ENCODE results near the gene UTP20.
A peak's percentile ranks its signal among the peaks of the same experiment; 100 is the strongest.

UTP20 gene

GRCh38 chr12:101280006-101280505 lies at the start of gene UTP20:
TSS of gene UTP20 (plus strand) at chr12:101280105. CDS start at chr12:101280283, 178 bp downstream.
- DNase-seq = peak; percentile 87 to 89

- DNase-seq = no peak
Measured at GRCh38 chr12:101230547-101230946, 49.4 kb upstream of the UTP20 start.

GRCh38 chr12:101231636-101232035 lies 48.3 kb upstream of the UTP20 start:
- DNase-seq = no peak

GRCh38 chr12:101235686-101236085 lies 44.2 kb upstream of the UTP20 start:
- DNase-seq = no peak

- DNase-seq = no peak
Measured at GRCh38 chr12:101238306-101238705, 41.6 kb upstream of the UTP20 start.

- no peak for DNase-seq
Measured at GRCh38 chr12:101238800-101239329, 41.0 kb upstream of the UTP20 start.

- DNase-seq = no peak
Measured at GRCh38 chr12:101243074-101243473, 36.8 kb upstream of the UTP20 start.

- no peak for DNase-seq
Measured at GRCh38 chr12:101243616-101244015, 36.3 kb upstream of the UTP20 start.

- no peak for DNase-seq
Measured at GRCh38 chr12:101256266-101256665, 23.6 kb upstream of the UTP20 start.

GRCh38 chr12:101257357-101257756 lies 22.5 kb upstream of the UTP20 start:
- no peak for DNase-seq

GRCh38 chr12:101267111-101267510 lies 12.8 kb upstream of the UTP20 start:
- no peak for DNase-seq

GRCh38 chr12:101276433-101276832 lies 3.5 kb upstream of the UTP20 start:
- DNase-seq = no peak

- DNase-seq = no peak
Measured at GRCh38 chr12:101277443-101277842, 2.5 kb upstream of the UTP20 start.

- DNase-seq = no peak
Measured at GRCh38 chr12:101287357-101287756, 7.5 kb downstream of the UTP20 start.

- no peak for DNase-seq
Measured at GRCh38 chr12:101297661-101298060, 17.8 kb downstream of the UTP20 start.

GRCh38 chr12:101298426-101298825 lies 18.5 kb downstream of the UTP20 start:
- DNase-seq = no peak

- no peak for DNase-seq
Measured at GRCh38 chr12:101299346-101299745, 19.4 kb downstream of the UTP20 start.

- DNase-seq = no peak
Measured at GRCh38 chr12:101299931-101300330, 20.0 kb downstream of the UTP20 start.

- no peak for DNase-seq
Measured at GRCh38 chr12:101302741-101303140, 22.8 kb downstream of the UTP20 start.

- no peak for DNase-seq
Measured at GRCh38 chr12:101305226-101305779, 25.4 kb downstream of the UTP20 start.

GRCh38 chr12:101305794-101306193 lies 25.9 kb downstream of the UTP20 start:
- no peak for DNase-seq

GRCh38 chr12:101322480-101322879 lies 42.6 kb downstream of the UTP20 start:
- DNase-seq = no peak

GRCh38 chr12:101323255-101323654 lies 43.4 kb downstream of the UTP20 start:
- DNase-seq = peak in 1 of 2 experiments; percentile 15

GRCh38 chr12:101325590-101325989 lies 45.7 kb downstream of the UTP20 start:
- DNase-seq = no peak

- DNase-seq = no peak
Measured at GRCh38 chr12:101327051-101327450, 47.1 kb downstream of the UTP20 start.

All from Kasumi-1 (cell line).